Right atrium auricular region (tissue), 2 donors: ENCODE results near the gene MPV17. TPM values are rescaled to one million over a fixed set of nuclear protein-coding genes. Genes with fewer than 3 reads are reported as not detected.

Experiments
- DNase-seq: peaks from one replicate; pipeline ENCODE4 v3.0.0-alpha.2; 2019; ENCODE audit warnings: low spot score
- H3K27ac ChIP-seq, 2 donors: fragments of 200-600 bp; sonication (generic); 1 replicate in 1 of 2; 2 replicates in 1 of 2; pipeline ENCODE4 v1.5.1; 2016 to 2019
- H3K27me3 ChIP-seq, 2 donors: fragments of 200-600 bp; sonication (generic); one replicate each; pipeline versions ENCODE4 v1.5.1 to v1.6.0; 2017 to 2019
- H3K36me3 ChIP-seq: fragments of 200-600 bp; sonication (generic); one replicate; pipeline ENCODE4 v1.5.1; 2016
- H3K4me1 ChIP-seq, 2 donors: fragments of 200-600 bp; sonication (generic); one replicate each; pipeline versions ENCODE4 v1.5.1 to v1.6.0; 2017 to 2019
- H3K4me3 ChIP-seq, 2 donors: fragments of 200-600 bp; sonication (generic); 1 replicate in 1 of 2; 2 replicates in 1 of 2; pipeline ENCODE4 v1.5.1; 2017 to 2019; ENCODE audit warnings: mild to moderate bottlenecking in 1 of 2, moderate library complexity in 1 of 2
- H3K9me3 ChIP-seq, 2 donors: fragments of 200-600 bp; sonication (generic); one replicate each; pipeline ENCODE4 v1.5.1; 2019
- CTCF ChIP-seq, 2 donors: fragments of 200-600 bp; sonication (generic); IDR thresholded peaks; one replicate each; pipeline ENCODE4 v1.5.1; 2019; ENCODE audit warnings: antibody characterized with exemption in 2 of 2
- total RNA-seq, 2 donors: library from RNA; depleted of rRNA; stranded (reverse); fragments of >200 nt; gene quantifications; one replicate each; pipeline ENCODE4 v1.1.0, GENCODE V29; 2016

MPV17 gene
- total RNA-seq, 2 donors from 2014 or later = 73.9 to 74.3 TPM

GRCh38 chr2:27308359-27308881, 14.5 kb downstream of the MPV17 start, which contains the start of gene UCN:
TSS of gene UCN (minus strand) at chr2:27308445. CDS start at chr2:27307895, 550 bp downstream.
- Histone ChIP-seq H3K4me1 (peaks cover 0 to 26% of the 10 kb centered on the region in 2 donors), H3K27me3 (peaks cover 0 to 15% of the 10 kb centered on the region in 2 donors), H3K36me3 (peaks cover 17% of the 10 kb centered on the region), H3K27ac (no peak within 1 kb of the TSS), H3K4me3 (no peak within 1 kb of the TSS), H3K9me3 (no peaks in the 10 kb centered on the region)
- TF ChIP-seq CTCF (IDR thresholded peaks at IDR 0.05) = no peak
- DNase-seq = no peak

- peaks cover 0 to 31% of the 10 kb centered on the region in 2 donors for H3K4me1 ChIP-seq
- no peak for DNase-seq
- H3K27ac ChIP-seq = no peak overlapping the region
- peaks cover 17% of the 10 kb centered on the region for H3K36me3 ChIP-seq
- no peak overlapping the region for H3K4me3 ChIP-seq
- no peak for TF ChIP-seq CTCF (IDR thresholded peaks at IDR 0.05)
- no peaks in the 10 kb centered on the region for H3K9me3 ChIP-seq
- H3K27me3 ChIP-seq = peaks cover 0 to 15% of the 10 kb centered on the region in 2 donors
These were observed 15.1 kb downstream of the MPV17 start for GRCh38 chr2:27307545-27308358.

DNA sequence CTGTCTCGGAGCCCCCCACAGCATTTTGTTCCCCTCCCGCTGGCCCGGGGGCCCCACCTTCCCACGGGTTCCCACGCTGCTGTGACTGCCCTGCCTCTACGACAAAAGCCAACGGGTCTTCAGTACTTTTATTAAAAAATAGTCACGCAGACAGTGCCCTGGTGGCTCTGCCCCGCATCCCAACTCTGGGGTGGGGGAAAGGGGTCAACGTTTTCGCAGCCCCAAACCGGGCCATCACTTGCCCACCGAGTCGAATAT, 15.7 kb downstream of the MPV17 start:
- peaks cover 0 to 15% of the 10 kb centered on the region in 2 donors for H3K27me3 ChIP-seq
- H3K36me3 ChIP-seq = peaks cover 17% of the 10 kb centered on the region
- no peaks in the 10 kb centered on the region for H3K9me3 ChIP-seq

GRCh38 chr2:27306573-27307286, 16.2 kb downstream of the MPV17 start:
- peaks cover 0 to 15% of the 10 kb centered on the region in 2 donors for H3K27me3 ChIP-seq
- no peaks in the 10 kb centered on the region for H3K9me3 ChIP-seq
- no peak for DNase-seq
- no peak overlapping the region for H3K4me3 ChIP-seq
- H3K27ac ChIP-seq = no peak overlapping the region
- no peak for TF ChIP-seq CTCF (IDR thresholded peaks at IDR 0.05)
- peaks cover 0 to 33% of the 10 kb centered on the region in 2 donors for H3K4me1 ChIP-seq
- H3K36me3 ChIP-seq = peaks cover 21% of the 10 kb centered on the region

More for the DNA sequence above, 15.7 kb downstream of the MPV17 start:
- no peak overlapping the region for H3K27ac ChIP-seq
- DNase-seq = no peak
- peaks cover 0 to 33% of the 10 kb centered on the region in 2 donors for H3K4me1 ChIP-seq
- H3K4me3 ChIP-seq = no peak overlapping the region
- no peak for TF ChIP-seq CTCF (IDR thresholded peaks at IDR 0.05)

GRCh38 chr2:27306136-27306535, 16.8 kb downstream of the MPV17 start:
- H3K27ac ChIP-seq = no peak overlapping the region
- no peak overlapping the region for H3K4me3 ChIP-seq

More at GRCh38 chr2:27306136-27306535, 16.8 kb downstream of the MPV17 start:
- peaks cover 0 to 15% of the 10 kb centered on the region in 2 donors for H3K27me3 ChIP-seq
- no peak for TF ChIP-seq CTCF (IDR thresholded peaks at IDR 0.05)
- no peak for DNase-seq
- H3K4me1 ChIP-seq = peaks cover 0 to 33% of the 10 kb centered on the region in 2 donors
- H3K36me3 ChIP-seq = peaks cover 27% of the 10 kb centered on the region
- no peaks in the 10 kb centered on the region for H3K9me3 ChIP-seq
